OCI-LY7 (cell line): Measurements from ENCODE around the gene NAV2. TPM values are rescaled to one million over a fixed set of nuclear protein-coding genes. Genes with fewer than 3 reads are reported as not detected.

Experiments
- BruUV-seq: library from RNA; stranded (reverse); fragments of 400-500 nt; replicated peaks from 2 replicates; lab custom pipeline; 2021; lab: Mats Ljungman, UMichigan
- CTCF ChIA-PET: fragments of 300-600 bp; sonication (Branson Sonifier 250); formaldehyde crosslinking; loops from one replicate; lab custom pipeline; 2022; ENCODE audit warnings: antibody characterized with exemption; ENCODE audit not compliant: unreplicated experiment; lab: Charles Lee
- POLR2A ChIA-PET: fragments of 300-600 bp; sonication (Branson Sonifier 250); formaldehyde crosslinking; loops from one replicate; lab custom pipeline; 2022; ENCODE audit warnings: antibody characterized with exemption; lab: Charles Lee
- DNase-seq: peaks from one replicate; pipeline ENCODE4 v3.0.0-alpha.2; 2015; ENCODE audit warnings: low spot score
- H2AFZ ChIP-seq: fragments of 200-600 bp; sonication (generic), shearing (Covaris generic); 2 replicates; pipeline ENCODE4 v1.6.1; 2014; ENCODE audit warnings: mild to moderate bottlenecking, antibody characterized with exemption, low read length, moderate library complexity
- H3K27ac ChIP-seq: fragments of 200-600 bp; sonication (generic); 2 replicates; pipeline ENCODE4 v1.5.1; 2014; ENCODE audit warnings: mixed run types, low read depth, mild to moderate bottlenecking, moderate library complexity, low read length, inconsistent platforms; ENCODE audit not compliant: poor library complexity, severe bottlenecking
- H3K36me3 ChIP-seq: fragments of 200-600 bp; sonication (generic); 2 replicates; pipeline ENCODE4 v1.6.1; 2014; ENCODE audit warnings: mild to moderate bottlenecking, antibody characterized with exemption, low read length, moderate library complexity, mixed read lengths; ENCODE audit not compliant: insufficient read depth
- H3K4me1 ChIP-seq: fragments of 200-600 bp; sonication (generic); 2 replicates; pipeline ENCODE4 v1.5.1; 2014; ENCODE audit warnings: mild to moderate bottlenecking, low read length; ENCODE audit not compliant: insufficient read depth, poor library complexity, severe bottlenecking
- H3K4me2 ChIP-seq: fragments of 200-600 bp; sonication (generic); 2 replicates; pipeline ENCODE4 v1.6.1; 2014; ENCODE audit warnings: mild to moderate bottlenecking, low read length
- H3K4me3 ChIP-seq: fragments of 200-600 bp; sonication (generic); 2 replicates; pipeline ENCODE4 v1.5.1; 2014; ENCODE audit warnings: mild to moderate bottlenecking, low read depth, low read length; ENCODE audit not compliant: poor library complexity, severe bottlenecking
- H3K79me2 ChIP-seq: fragments of 200-600 bp; sonication (generic); 2 replicates; pipeline ENCODE4 v1.6.1; 2016; ENCODE audit warnings: low read depth, mild to moderate bottlenecking, low read length, moderate library complexity, mixed read lengths; ENCODE audit not compliant: insufficient read depth
- H3K9me2 ChIP-seq: fragments of 200-600 bp; sonication (generic); 2 replicates; pipeline ENCODE4 v1.6.1; 2016; ENCODE audit warnings: mild to moderate bottlenecking, low read length, mixed read lengths; ENCODE audit not compliant: insufficient read depth
- H3K9me3 ChIP-seq: fragments of 200-600 bp; sonication (generic); 2 replicates; pipeline ENCODE4 v1.6.1; 2014; ENCODE audit warnings: mild to moderate bottlenecking, mixed run types, low read length, mixed read lengths
- H4K20me1 ChIP-seq: fragments of 200-600 bp; sonication (generic); 2 replicates; pipeline ENCODE4 v1.6.1; 2014; ENCODE audit warnings: mild to moderate bottlenecking, antibody characterized with exemption, low read length, moderate library complexity, mixed read lengths; ENCODE audit not compliant: insufficient read depth
- EZH2phosphoT487 ChIP-seq: fragments of 200-600 bp; sonication (generic); IDR thresholded peaks from 2 replicates; pipeline ENCODE4 v1.6.1; 2018; ENCODE audit warnings: low read depth, borderline replicate concordance, mild to moderate bottlenecking, mixed run types, antibody characterized with exemption, low read length, moderate library complexity, mixed read lengths
- intact Hi-C: fragments of 100-400 bp; cut with micrococcal nuclease; formaldehyde crosslinking; loops from one replicate; pipeline ENCODE4 v1.10.0; 2022; ENCODE audit not compliant: unreplicated experiment
- total RNA-seq, 2 experiments: library from RNA; depleted of rRNA in 1 of 2; stranded (reverse); fragments of >200 nt in 1 of 2; shearing (Covaris generic) in 1 of 2; gene quantifications; 2 replicates each; pipeline ENCODE4 v1.2.3, GENCODE V29; 2014 to 2022
- TF ChIP-seq, protein P1 (sequence below): fragments of 200-600 bp; sonication (generic); conservative IDR thresholded peaks from 2 replicates; pipeline ENCODE4 v1.5.1; 2014; ENCODE audit warnings: mild to moderate bottlenecking, antibody characterized with exemption, low read length, moderate library complexity, mixed read lengths

NAV2 gene
- total RNA-seq, 2 experiments from 2014 or later: 0.06 to 0.68 TPM

DNA sequence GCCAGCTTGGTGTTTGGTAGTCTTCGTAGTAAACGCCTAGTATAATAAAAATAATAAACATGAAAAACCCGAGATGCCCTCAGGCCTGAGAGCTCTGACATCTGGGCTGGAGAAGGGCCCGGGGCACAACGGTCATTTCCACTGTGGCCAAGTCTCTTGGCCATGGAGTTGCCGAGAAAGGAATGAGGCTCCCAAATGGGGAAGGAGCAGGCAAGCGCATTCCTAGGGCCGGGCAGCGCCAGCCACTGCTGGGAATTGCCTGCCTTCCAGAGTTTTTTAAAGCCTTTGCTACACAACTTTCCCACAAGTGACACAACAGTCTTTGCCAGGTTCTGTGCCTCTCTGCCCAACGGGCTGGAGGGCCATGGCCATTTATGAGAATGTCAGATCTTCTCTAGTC is 103.4 kb downstream of the NAV2 start:
- intact Hi-C loops: no loop called here
- no peak for DNase-seq
- Histone ChIP-seq H3K4me2 (no peak overlapping the region), H4K20me1 (no peaks in the 10 kb centered on the region), H3K4me1 (no peaks in the 10 kb centered on the region), H3K9me3 (no peaks in the 10 kb centered on the region), H3K9me2 (no peaks in the 10 kb centered on the region), H2AFZ (no peak overlapping the region), H3K4me3 (no peak overlapping the region), H3K27ac (no peak overlapping the region), H3K79me2 (no peaks in the 10 kb centered on the region), H3K36me3 (no peaks in the 10 kb centered on the region)
- POLR2A ChIA-PET: no interaction called here
- BruUV-seq: no TSS peak
- CTCF ChIA-PET: no interaction called here
- TF ChIP-seq EZH2phosphoT487: no peak
- TF ChIP-seq, protein P1, sequence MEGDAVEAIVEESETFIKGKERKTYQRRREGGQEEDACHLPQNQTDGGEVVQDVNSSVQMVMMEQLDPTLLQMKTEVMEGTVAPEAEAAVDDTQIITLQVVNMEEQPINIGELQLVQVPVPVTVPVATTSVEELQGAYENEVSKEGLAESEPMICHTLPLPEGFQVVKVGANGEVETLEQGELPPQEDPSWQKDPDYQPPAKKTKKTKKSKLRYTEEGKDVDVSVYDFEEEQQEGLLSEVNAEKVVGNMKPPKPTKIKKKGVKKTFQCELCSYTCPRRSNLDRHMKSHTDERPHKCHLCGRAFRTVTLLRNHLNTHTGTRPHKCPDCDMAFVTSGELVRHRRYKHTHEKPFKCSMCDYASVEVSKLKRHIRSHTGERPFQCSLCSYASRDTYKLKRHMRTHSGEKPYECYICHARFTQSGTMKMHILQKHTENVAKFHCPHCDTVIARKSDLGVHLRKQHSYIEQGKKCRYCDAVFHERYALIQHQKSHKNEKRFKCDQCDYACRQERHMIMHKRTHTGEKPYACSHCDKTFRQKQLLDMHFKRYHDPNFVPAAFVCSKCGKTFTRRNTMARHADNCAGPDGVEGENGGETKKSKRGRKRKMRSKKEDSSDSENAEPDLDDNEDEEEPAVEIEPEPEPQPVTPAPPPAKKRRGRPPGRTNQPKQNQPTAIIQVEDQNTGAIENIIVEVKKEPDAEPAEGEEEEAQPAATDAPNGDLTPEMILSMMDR: no peak

DNA sequence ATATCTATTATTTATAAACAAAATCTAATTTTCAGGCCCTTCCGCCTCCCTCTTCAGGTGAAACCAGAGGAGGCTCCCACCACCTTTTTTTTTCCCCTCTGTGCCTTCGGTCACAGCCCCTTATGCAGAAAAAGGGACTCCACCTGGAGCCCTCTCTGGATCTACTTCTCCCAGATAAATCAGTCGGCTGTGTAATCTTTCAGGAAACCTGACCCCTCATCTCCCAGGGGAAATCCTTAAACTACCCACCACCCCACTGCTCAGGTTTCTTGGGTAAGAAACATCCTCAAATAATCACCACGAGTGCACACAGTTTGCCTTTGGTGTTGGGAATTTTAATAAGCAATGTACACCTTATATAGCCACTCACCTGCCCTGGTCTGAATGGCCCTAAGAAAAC is 104.2 kb downstream of the NAV2 start:
- Histone ChIP-seq H3K27ac (no peak overlapping the region), H3K4me2 (no peak overlapping the region), H2AFZ (no peak overlapping the region), H3K4me3 (no peak overlapping the region), H3K36me3 (no peaks in the 10 kb centered on the region), H4K20me1 (no peaks in the 10 kb centered on the region), H3K79me2 (no peaks in the 10 kb centered on the region), H3K9me2 (no peaks in the 10 kb centered on the region), H3K4me1 (no peaks in the 10 kb centered on the region), H3K9me3 (no peaks in the 10 kb centered on the region)
- ChIA-PET POLR2A (no interaction called here), CTCF (no interaction called here)
- no peak for TF ChIP-seq EZH2phosphoT487
- TF ChIP-seq, protein P1: no peak
- DNase-seq: no peak
- no TSS peak for BruUV-seq
- intact Hi-C loops: no loop called here

DNA sequence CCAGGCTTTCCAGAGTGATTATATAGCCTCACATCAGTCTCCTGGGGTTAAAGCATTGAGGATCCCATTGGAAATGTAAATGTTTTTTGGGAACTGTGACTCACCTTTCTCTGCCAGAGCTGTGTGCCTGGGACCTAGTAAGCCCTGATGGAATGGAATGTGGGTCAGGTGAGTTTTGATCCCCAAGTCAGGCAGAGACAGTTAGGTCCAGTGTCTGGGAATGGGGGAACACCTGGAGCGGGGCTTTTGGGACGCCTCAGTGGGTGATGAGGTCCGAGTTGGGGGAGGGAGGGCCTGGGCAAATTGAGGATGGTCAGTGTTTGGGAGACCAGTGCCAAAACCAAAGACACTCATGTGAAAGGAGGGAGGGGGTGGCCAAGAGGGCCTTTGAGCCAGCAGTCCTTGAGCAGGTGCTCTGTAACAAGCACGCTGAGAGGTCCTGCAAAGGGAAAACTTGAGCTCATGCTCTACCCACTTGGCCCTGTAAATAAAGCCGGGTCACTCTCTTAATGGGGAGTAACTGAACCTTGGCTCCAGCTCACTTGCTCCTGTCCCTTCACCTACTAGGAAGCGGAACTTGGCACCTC is 104.7 kb downstream of the NAV2 start:
- no TSS peak for BruUV-seq
- Histone ChIP-seq H3K4me3 (no peak overlapping the region), H2AFZ (no peak overlapping the region), H3K27ac (no peak overlapping the region), H3K79me2 (no peaks in the 10 kb centered on the region), H3K9me3 (no peaks in the 10 kb centered on the region), H3K9me2 (no peaks in the 10 kb centered on the region), H3K4me1 (no peaks in the 10 kb centered on the region), H4K20me1 (no peaks in the 10 kb centered on the region), H3K4me2 (no peak overlapping the region), H3K36me3 (no peaks in the 10 kb centered on the region)
- no peak for DNase-seq
- POLR2A ChIA-PET: interaction anchor here (0.6 kb wide), 1 partner anchor 1378 kb away, joined by 3 read pairs; no protein-coding TSS in a partner anchor
- intact Hi-C loops: no loop called here
- TF ChIP-seq, protein P1: no peak
- no peak for TF ChIP-seq EZH2phosphoT487
- CTCF ChIA-PET: interaction anchor here (0.6 kb wide), 1 partner anchor 22 kb away, joined by 3 read pairs; no protein-coding TSS in a partner anchor
